WERI-Rb-1 (cell line): Measurements from ENCODE around the gene QRFP.
"Not testable (repeated sequence)": the region's sequence is repeated elsewhere in the genome, so short reads cannot be mapped to it uniquely, and the experiment has no call there.

Experiments
- DNase-seq: peaks from one replicate; pipeline ENCODE4 v3.0.0-alpha.2; 2020
- H3K27ac ChIP-seq: fragments of 250-450 bp; sonication (Bioruptor Pico); 2 replicates; pipeline ENCODE4 v1.5.1; 2020; ENCODE audit warnings: mild to moderate bottlenecking, moderate library complexity
- H3K27me3 ChIP-seq: fragments of 250-450 bp; sonication (Bioruptor Pico); 2 replicates; pipeline ENCODE4 v1.5.1; 2021; ENCODE audit warnings: mild to moderate bottlenecking, low read depth, moderate library complexity; ENCODE audit not compliant: insufficient read depth, severe bottlenecking
- H3K36me3 ChIP-seq: fragments of 250-450 bp; sonication (Bioruptor Pico); 2 replicates; pipeline ENCODE4 v1.5.1; 2020; ENCODE audit warnings: mild to moderate bottlenecking, moderate library complexity
- H3K4me3 ChIP-seq: 2 replicates; pipeline ENCODE4 v1.5.1; 2011; ENCODE audit warnings: low read depth, mild to moderate bottlenecking, control low read depth, low read length
- H3K9me3 ChIP-seq: fragments of 250-450 bp; sonication (Bioruptor Pico); 2 replicates; pipeline ENCODE4 v1.5.1; 2021; ENCODE audit warnings: mild to moderate bottlenecking, moderate library complexity; ENCODE audit not compliant: severe bottlenecking
- TF ChIP-seq, protein P1 (sequence below): IDR thresholded peaks from 2 replicates; pipeline ENCODE4 v1.5.1; 2011; ENCODE audit warnings: low read depth, mild to moderate bottlenecking, control low read depth, inconsistent platforms, low read length

The QRFP gene

GRCh38 chr9:130913599-130914416 lies 17.2 kb upstream of the QRFP start:
- TF ChIP-seq, protein P1, sequence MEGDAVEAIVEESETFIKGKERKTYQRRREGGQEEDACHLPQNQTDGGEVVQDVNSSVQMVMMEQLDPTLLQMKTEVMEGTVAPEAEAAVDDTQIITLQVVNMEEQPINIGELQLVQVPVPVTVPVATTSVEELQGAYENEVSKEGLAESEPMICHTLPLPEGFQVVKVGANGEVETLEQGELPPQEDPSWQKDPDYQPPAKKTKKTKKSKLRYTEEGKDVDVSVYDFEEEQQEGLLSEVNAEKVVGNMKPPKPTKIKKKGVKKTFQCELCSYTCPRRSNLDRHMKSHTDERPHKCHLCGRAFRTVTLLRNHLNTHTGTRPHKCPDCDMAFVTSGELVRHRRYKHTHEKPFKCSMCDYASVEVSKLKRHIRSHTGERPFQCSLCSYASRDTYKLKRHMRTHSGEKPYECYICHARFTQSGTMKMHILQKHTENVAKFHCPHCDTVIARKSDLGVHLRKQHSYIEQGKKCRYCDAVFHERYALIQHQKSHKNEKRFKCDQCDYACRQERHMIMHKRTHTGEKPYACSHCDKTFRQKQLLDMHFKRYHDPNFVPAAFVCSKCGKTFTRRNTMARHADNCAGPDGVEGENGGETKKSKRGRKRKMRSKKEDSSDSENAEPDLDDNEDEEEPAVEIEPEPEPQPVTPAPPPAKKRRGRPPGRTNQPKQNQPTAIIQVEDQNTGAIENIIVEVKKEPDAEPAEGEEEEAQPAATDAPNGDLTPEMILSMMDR, result no peak
- Histone ChIP-seq H3K27ac (no peak overlapping the region), H3K36me3 (no peaks in the 10 kb centered on the region), H3K27me3 (no peaks in the 10 kb centered on the region), H3K4me3 (no peak overlapping the region), H3K9me3 (no peaks in the 10 kb centered on the region)
- no peak for DNase-seq

DNA sequence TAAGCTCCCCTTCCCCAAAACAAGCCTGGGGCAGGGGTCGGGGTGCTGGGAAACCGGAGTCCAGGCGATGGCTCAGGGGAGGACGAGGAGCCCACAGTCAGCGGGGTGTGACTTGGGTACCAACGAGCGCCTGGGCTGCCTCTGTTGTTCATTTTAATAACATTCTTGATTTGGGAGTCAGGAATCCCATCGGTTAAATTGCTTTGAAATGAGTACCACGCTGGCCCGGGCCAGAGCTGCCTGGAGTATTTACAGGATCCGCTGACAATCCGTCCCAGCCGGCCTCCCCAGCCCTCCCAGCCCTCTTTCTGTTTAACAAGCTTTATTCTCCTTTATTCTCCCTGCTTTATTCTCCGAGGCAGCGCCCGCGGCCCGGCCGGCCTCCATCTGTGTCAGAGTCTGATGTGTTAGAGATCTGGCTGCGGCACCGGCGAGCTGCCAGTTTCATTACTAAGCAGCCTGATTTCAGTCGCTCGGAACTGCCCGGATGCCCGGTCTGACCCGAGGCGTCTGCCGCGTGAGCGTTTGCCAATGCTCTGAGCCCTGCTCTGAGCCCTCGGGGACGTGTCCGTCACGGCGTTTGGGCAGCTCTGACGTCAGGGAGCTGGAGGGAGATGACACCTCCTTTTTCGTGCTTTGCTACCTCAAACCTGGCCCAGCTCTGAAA lies 16.5 kb upstream of the QRFP start:
- DNase-seq, result no peak
- Histone ChIP-seq H3K9me3 (no peaks in the 10 kb centered on the region), H3K27me3 (no peaks in the 10 kb centered on the region), H3K36me3 (no peaks in the 10 kb centered on the region), H3K27ac (no peak overlapping the region), H3K4me3 (no peak overlapping the region)
- TF ChIP-seq, protein P1, result no peak

DNA sequence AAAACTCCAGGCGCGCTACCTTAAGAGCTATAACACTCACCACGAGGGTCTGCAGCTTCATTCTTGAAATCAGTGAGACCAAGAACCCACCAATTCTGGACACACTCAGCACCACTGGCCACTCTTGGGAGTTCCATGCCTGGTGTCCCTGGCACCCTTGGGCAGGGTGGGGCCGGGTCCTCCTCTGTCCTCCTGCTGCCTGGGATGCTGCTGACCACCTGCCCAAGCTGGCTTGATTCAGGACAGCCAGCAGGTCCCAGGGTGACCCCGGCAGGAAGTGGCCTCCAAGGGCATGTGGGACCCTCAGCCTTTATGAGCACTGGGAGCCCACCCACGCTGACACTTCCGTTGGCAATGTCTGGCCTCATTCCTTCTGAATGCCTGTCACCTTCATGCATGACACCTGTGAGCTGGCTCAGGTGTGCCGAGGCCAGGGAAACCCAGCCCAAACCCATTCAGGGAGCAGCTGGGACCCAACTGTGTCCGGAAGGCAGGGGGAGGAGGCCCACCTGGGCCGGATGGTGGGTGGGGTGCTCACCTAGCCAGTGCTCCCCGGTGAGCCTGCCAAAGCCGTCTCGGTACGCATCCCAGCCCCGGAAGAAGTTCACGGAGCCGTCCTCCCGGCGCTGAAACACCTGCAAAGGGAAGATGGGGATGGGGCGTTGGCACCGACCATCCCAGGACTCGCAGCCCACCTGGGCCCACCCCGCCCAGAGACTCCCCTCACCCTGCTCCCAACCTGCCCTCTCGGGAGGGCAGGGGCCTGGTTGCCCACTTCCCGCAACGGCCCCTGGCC lies 14.8 kb upstream of the QRFP start:
- no peak for DNase-seq
- Histone ChIP-seq H3K9me3 (no peaks in the 10 kb centered on the region), H3K27me3 (no peaks in the 10 kb centered on the region), H3K27ac (no peak overlapping the region), H3K4me3 (no peak overlapping the region), H3K36me3 (no peaks in the 10 kb centered on the region)
- TF ChIP-seq, protein P1, result no peak

DNA sequence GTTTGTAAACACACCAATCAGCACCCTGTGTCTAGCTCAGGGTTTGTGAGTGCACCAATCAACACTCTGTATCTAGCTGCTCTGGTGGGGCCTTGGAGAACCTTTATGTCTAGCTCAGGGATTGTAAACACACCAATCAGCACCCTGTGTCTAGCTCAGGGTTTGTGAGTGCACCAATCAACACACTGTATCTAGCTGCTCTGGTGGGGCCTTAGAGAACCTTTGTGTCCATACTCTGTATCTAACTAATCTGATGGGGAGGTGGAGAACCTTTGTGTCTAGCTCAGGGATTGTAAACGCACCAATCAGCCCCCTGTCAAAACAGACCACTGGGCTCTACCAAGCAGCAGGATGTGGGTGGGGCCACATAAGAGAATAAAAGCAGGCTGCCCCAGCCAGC lies 14.1 kb upstream of the QRFP start:
- not testable (repeated sequence) for H3K4me3 ChIP-seq, H3K27ac ChIP-seq, DNase-seq, H3K36me3 ChIP-seq, H3K9me3 ChIP-seq, H3K27me3 ChIP-seq

- not testable (repeated sequence) for H3K27ac ChIP-seq, H3K27me3 ChIP-seq, DNase-seq, H3K4me3 ChIP-seq, H3K9me3 ChIP-seq, H3K36me3 ChIP-seq
These were observed 13.4 kb upstream of the QRFP start for GRCh38 chr9:130910041-130910440.

DNA sequence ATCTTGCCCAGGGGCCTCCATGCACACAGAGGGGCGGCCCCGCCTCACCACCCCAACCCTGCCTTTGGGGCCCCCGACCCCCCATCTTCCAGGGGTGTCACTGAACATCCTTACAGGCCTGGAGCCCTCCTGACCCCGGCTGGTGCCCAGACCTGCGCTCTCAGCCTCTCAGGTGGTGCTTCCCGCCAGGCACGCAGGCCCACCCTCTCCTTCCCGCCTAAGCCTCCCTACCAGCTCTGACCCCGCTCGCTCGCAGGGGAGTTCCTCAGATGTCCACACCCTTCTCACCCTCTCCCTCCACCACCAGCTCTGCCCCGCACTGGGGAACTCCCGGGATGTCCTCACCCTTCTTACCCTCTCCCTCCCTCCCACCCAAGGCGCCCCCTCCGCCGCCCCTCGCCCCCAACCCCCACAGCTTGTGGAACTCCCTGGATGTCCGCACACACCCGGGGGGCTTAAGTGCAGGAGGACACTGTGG lies 12.3 kb upstream of the QRFP start:
- TF ChIP-seq, protein P1, result no peak
- no peaks in the 10 kb centered on the region for H3K36me3 ChIP-seq
- no peak overlapping the region for H3K27ac ChIP-seq
- H3K9me3 ChIP-seq, result no peaks in the 10 kb centered on the region
- H3K4me3 ChIP-seq, result no peak overlapping the region
- H3K27me3 ChIP-seq, result no peaks in the 10 kb centered on the region
- DNase-seq, result no peak
